SK-N-SH (cell line): ENCODE measurements around the gene SREBF2. TPM values are rescaled to one million over a fixed set of nuclear protein-coding genes. Genes with fewer than 3 reads are reported as not detected.

Source experiments
- CTCF ChIA-PET: fragments of 300-600, 350-600 bp; formaldehyde crosslinking; extraction: SDS; loops from one replicate; lab custom pipeline; 2021; lab: Yijun Ruan, JAX
- POLR2A ChIA-PET: fragments of 350-600 bp; sonication (Branson Sonifier 250); formaldehyde crosslinking; extraction: SDS; loops from one replicate; lab custom pipeline; 2020; ENCODE audit warnings: antibody characterized with exemption, inconsistent platforms; lab: Yijun Ruan, JAX
- DNase-seq: peaks from one replicate; pipeline ENCODE4 v3.0.0; 2012
- H2AFZ ChIP-seq: fragments of 200-600 bp; sonication (generic); 2 replicates; pipeline ENCODE4 v1.8.1; 2016; ENCODE audit warnings: antibody characterized with exemption, mild to moderate bottlenecking, low read depth
- H3F3A ChIP-seq: fragments of 200-600 bp; sonication (generic); replicated peaks from 2 replicates; pipeline ENCODE3; 2016; ENCODE audit warnings: antibody characterized with exemption, mild to moderate bottlenecking; ENCODE audit not compliant: insufficient read depth
- H3K27ac ChIP-seq, 2 experiments: fragments of 200-500 bp in 1 of 2; fragments of 200-600 bp in 1 of 2; sonication (Bioruptor generic) in 1 of 2; sonication (generic), shearing (Covaris generic) in 1 of 2; 2 replicates each; pipeline versions ENCODE4 v1.5.1 to v1.6.1; 2014 to 2016; ENCODE audit warnings: low read depth in 2 of 2, inconsistent platforms in 1 of 2, low read length in 1 of 2, mild to moderate bottlenecking in 1 of 2, mixed read lengths in 1 of 2
- H3K27me3 ChIP-seq: fragments of 200-600 bp; sonication (generic), shearing (Covaris generic); 2 replicates; pipeline ENCODE4 v1.6.1; 2016; ENCODE audit warnings: mixed run types; ENCODE audit not compliant: insufficient read depth
- H3K36me3 ChIP-seq, 2 experiments: fragments of 200-500 bp in 1 of 2; fragments of 200-600 bp in 1 of 2; sonication (Bioruptor generic) in 1 of 2; sonication (generic) in 1 of 2; replicated peaks in 1 of 2; 2 replicates each; pipeline versions ENCODE3 to v1.5.1; 2014 to 2016; ENCODE audit warnings: low read length in 1 of 2, mild to moderate bottlenecking in 1 of 2; ENCODE audit not compliant: insufficient read depth in 2 of 2, control insufficient read depth in 1 of 2
- H3K4me1 ChIP-seq, 2 experiments: fragments of 200-500 bp in 1 of 2; fragments of 200-600 bp in 1 of 2; sonication (Bioruptor generic) in 1 of 2; sonication (generic), shearing (Covaris generic) in 1 of 2; 2 replicates each; pipeline versions ENCODE4 v1.5.1 to v1.6.1; 2014 to 2016; ENCODE audit warnings: low read depth in 1 of 2, low read length in 1 of 2, mixed run types in 1 of 2; ENCODE audit not compliant: insufficient read depth in 2 of 2, control insufficient read depth in 1 of 2
- H3K4me2 ChIP-seq: fragments of 200-600 bp; sonication (generic), shearing (Covaris generic); 2 replicates; pipeline ENCODE4 v1.6.1; 2017; ENCODE audit warnings: mixed run types
- H3K4me3 ChIP-seq, 2 experiments: fragments of 200-500 bp in 1 of 2; fragments of 200-600 bp in 1 of 2; sonication (Bioruptor generic) in 1 of 2; sonication (generic), shearing (Covaris generic) in 1 of 2; 2 replicates each; pipeline versions ENCODE4 v1.5.1 to v1.8.1; 2014 to 2016; ENCODE audit warnings: low read depth in 2 of 2, inconsistent platforms in 1 of 2, low read length in 1 of 2, mild to moderate bottlenecking in 1 of 2, mixed read lengths in 1 of 2, moderate library complexity in 1 of 2
- H3K79me2 ChIP-seq: fragments of 200-600 bp; sonication (generic); 2 replicates; pipeline ENCODE4 v1.8.1; 2017; ENCODE audit warnings: mild to moderate bottlenecking; ENCODE audit not compliant: insufficient read depth
- H3K9ac ChIP-seq: fragments of 200-600 bp; sonication (generic); 2 replicates; pipeline ENCODE4 v1.6.1; 2017; ENCODE audit warnings: mixed run types
- H3K9me2 ChIP-seq: fragments of 200-600 bp; sonication (generic); 2 replicates; pipeline ENCODE4 v1.6.1; 2017; ENCODE audit warnings: mixed run types
- H3K9me3 ChIP-seq: fragments of 200-600 bp; sonication (generic); 2 replicates; pipeline ENCODE4 v1.6.1; 2017; ENCODE audit warnings: mixed run types, mild to moderate bottlenecking, moderate library complexity
- H4K20me1 ChIP-seq: fragments of 200-600 bp; sonication (generic); 2 replicates; pipeline ENCODE4 v1.6.1; 2017; ENCODE audit warnings: mild to moderate bottlenecking, mixed run types; ENCODE audit not compliant: insufficient read depth
- CHD2 ChIP-seq: fragments of 150-350 bp; IDR thresholded peaks from 2 replicates; pipeline ENCODE4 v1.6.1; 2018; ENCODE audit warnings: low read length; ENCODE audit not compliant: partially characterized antibody
- ELF1 ChIP-seq: IDR thresholded peaks from 2 replicates; pipeline ENCODE4 v1.4.0; 2012
- FOXJ3 ChIP-seq: sonication (generic); formaldehyde crosslinking; IDR thresholded peaks from 2 replicates; pipeline ENCODE4 v1.5.1; 2020; ENCODE audit warnings: mild to moderate bottlenecking, missing genetic modification reagents
- FOXM1 ChIP-seq: IDR thresholded peaks from 2 replicates; pipeline ENCODE4 v1.4.0; 2012; ENCODE audit warnings: low read depth, mild to moderate bottlenecking
- GATA2 ChIP-seq: sonication (generic); formaldehyde crosslinking; IDR thresholded peaks from 2 replicates; pipeline ENCODE4 v1.5.0; 2020; ENCODE audit warnings: mild to moderate bottlenecking, missing genetic modification reagents
- JUND ChIP-seq: IDR thresholded peaks from 2 replicates; pipeline ENCODE4 v1.4.0; 2012
- MEF2A ChIP-seq: IDR thresholded peaks from 2 replicates; pipeline ENCODE4 v1.4.0; 2012; ENCODE audit warnings: low read depth, borderline replicate concordance
- MXI1 ChIP-seq: IDR thresholded peaks from 2 replicates; pipeline ENCODE4 v1.6.1; 2012; ENCODE audit warnings: mild to moderate bottlenecking, low read depth, low read length, improper control_type of control experiment
- NFIC ChIP-seq: IDR thresholded peaks from 2 replicates; pipeline ENCODE4 v1.4.0; 2012; ENCODE audit warnings: borderline replicate concordance
- NRF1 ChIP-seq: IDR thresholded peaks from 2 replicates; pipeline ENCODE4 v1.6.1; 2012; ENCODE audit warnings: low read depth, mild to moderate bottlenecking, low read length
- POLR2AphosphoS5 ChIP-seq: IDR thresholded peaks from 2 replicates; pipeline ENCODE4 v1.6.1; 2012; ENCODE audit warnings: low read depth, low read length
- RAD21 ChIP-seq: IDR thresholded peaks from 2 replicates; pipeline ENCODE4 v1.6.1; 2012; ENCODE audit warnings: mild to moderate bottlenecking, low read length
- RFX5 ChIP-seq: IDR thresholded peaks from 2 replicates; pipeline ENCODE4 v1.6.1; 2012; ENCODE audit warnings: mild to moderate bottlenecking, improper control_type of control experiment, low read length
- SIN3A ChIP-seq: IDR thresholded peaks from 2 replicates; pipeline ENCODE4 v1.6.1; 2012; ENCODE audit warnings: low read depth, mild to moderate bottlenecking, low read length, moderate library complexity, borderline replicate concordance
- SMC3 ChIP-seq: IDR thresholded peaks from 2 replicates; pipeline ENCODE4 v1.6.1; 2012; ENCODE audit warnings: low read depth, low read length, improper control_type of control experiment
- TAF1 ChIP-seq: IDR thresholded peaks from 2 replicates; pipeline ENCODE4 v1.6.1; 2012; ENCODE audit warnings: low read depth, mild to moderate bottlenecking, low read length, moderate library complexity, borderline replicate concordance
- TEAD4 ChIP-seq: IDR thresholded peaks from 2 replicates; pipeline ENCODE4 v1.4.0; 2012; ENCODE audit warnings: mild to moderate bottlenecking, borderline replicate concordance; ENCODE audit not compliant: insufficient read depth
- WGBS: methylation state at CpG from one replicate; pipeline ENCODE4 v1.1.6; 2017; ENCODE audit warnings: low lambda C conversion rate; 5-methylcytosine and 5-hydroxymethylcytosine counted together
- polyA plus RNA-seq, 3 experiments: library from polyadenylated mRNA; depleted of rRNA; stranded (reverse); fragments of >200 nt; gene quantifications; 2 replicates each; pipeline ENCODE4 v1.2.3, GENCODE V29; 2012
- TF ChIP-seq, protein P1 (sequence below): fragments of 200-600 bp; sonication (generic); IDR thresholded peaks from 2 replicates; pipeline ENCODE4 v1.6.1; 2017; ENCODE audit warnings: antibody characterized with exemption, mild to moderate bottlenecking, moderate library complexity
- TF ChIP-seq, protein P2 (sequence below): fragments of 150-350 bp; IDR thresholded peaks from 2 replicates; pipeline ENCODE4 v1.6.1; 2017; ENCODE audit warnings: antibody characterized with exemption, low read length, low read depth, borderline replicate concordance
- TF ChIP-seq, protein P3 (sequence below): IDR thresholded peaks from 2 replicates; pipeline ENCODE4; 2012

The SREBF2 gene
- polyA plus RNA-seq, 1 of the 3 experiments (the other 2 are of a cell fraction), result 7.5 TPM

DNA sequence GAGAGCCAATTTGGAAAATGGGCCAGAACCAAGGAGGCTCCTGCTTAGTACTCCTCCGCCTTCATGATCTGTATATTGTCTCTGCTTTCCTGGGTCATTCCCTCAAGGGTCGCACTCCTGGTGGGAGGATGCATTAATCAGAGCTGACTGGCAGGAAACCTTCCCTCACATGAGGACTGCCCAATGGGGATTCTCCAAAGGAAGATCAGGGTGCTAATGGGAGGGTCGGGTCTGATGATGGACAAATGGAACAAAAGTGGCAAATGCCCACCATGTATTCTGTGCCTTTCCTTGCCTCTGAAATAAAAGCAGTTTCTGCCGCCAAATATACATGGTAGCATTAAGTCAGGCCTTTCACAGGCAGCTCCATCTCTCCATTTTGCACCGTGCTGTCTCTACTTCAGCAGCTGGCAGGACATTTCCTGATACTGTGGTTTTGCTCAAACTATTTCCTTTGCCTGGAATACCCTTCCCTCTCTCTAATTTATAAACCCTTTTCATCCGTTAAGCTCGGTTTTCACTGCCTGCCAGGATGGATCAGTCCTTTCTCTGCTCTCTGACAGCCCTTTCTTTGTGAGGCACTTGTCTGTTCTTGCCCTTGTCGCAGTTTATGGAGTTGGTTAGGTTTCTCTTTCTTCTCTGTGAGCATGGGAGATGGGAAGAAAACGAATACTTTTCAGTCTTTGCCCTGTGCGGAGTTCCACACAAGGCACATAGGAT lies 13.5 kb downstream of the SREBF2 start:
- Histone ChIP-seq H2AFZ (no peak overlapping the region), H3K9ac (no peak overlapping the region), H3K36me3 (no peaks in the 10 kb centered on the region), H4K20me1 (no peaks in the 10 kb centered on the region), H3K27me3 (no peaks in the 10 kb centered on the region), H3F3A (no peaks in the 10 kb centered on the region), H3K9me3 (no peaks in the 10 kb centered on the region), H3K9me2 (no peaks in the 10 kb centered on the region), H3K79me2 (no peaks in the 10 kb centered on the region), H3K4me3 (no peak overlapping the region), H3K4me2 (no peak overlapping the region), H3K27ac (no peak overlapping the region; a peak in 1 of 4 replicates), H3K4me1 (peaks cover 0 to 3% of the 10 kb centered on the region in 2 experiments; a peak in 1 of 4 replicates)
- ChIA-PET POLR2A (no interaction called here), CTCF (no interaction called here)
- TF ChIP-seq, protein P1, sequence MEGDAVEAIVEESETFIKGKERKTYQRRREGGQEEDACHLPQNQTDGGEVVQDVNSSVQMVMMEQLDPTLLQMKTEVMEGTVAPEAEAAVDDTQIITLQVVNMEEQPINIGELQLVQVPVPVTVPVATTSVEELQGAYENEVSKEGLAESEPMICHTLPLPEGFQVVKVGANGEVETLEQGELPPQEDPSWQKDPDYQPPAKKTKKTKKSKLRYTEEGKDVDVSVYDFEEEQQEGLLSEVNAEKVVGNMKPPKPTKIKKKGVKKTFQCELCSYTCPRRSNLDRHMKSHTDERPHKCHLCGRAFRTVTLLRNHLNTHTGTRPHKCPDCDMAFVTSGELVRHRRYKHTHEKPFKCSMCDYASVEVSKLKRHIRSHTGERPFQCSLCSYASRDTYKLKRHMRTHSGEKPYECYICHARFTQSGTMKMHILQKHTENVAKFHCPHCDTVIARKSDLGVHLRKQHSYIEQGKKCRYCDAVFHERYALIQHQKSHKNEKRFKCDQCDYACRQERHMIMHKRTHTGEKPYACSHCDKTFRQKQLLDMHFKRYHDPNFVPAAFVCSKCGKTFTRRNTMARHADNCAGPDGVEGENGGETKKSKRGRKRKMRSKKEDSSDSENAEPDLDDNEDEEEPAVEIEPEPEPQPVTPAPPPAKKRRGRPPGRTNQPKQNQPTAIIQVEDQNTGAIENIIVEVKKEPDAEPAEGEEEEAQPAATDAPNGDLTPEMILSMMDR, result no peak
- TF ChIP-seq JUND, result no peak
- no peak for TF ChIP-seq SMC3
- TF ChIP-seq NRF1, result no peak
- TF ChIP-seq POLR2AphosphoS5, result no peak
- no peak for TF ChIP-seq GATA2
- no peak for TF ChIP-seq MXI1
- TF ChIP-seq, protein P2, sequence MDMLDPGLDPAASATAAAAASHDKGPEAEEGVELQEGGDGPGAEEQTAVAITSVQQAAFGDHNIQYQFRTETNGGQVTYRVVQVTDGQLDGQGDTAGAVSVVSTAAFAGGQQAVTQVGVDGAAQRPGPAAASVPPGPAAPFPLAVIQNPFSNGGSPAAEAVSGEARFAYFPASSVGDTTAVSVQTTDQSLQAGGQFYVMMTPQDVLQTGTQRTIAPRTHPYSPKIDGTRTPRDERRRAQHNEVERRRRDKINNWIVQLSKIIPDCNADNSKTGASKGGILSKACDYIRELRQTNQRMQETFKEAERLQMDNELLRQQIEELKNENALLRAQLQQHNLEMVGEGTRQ, result no peak
- TF ChIP-seq TEAD4, result no peak
- no peak for TF ChIP-seq CHD2
- TF ChIP-seq TAF1, result no peak
- TF ChIP-seq MEF2A, result no peak
- no peak for TF ChIP-seq RFX5
- TF ChIP-seq, protein P3, sequence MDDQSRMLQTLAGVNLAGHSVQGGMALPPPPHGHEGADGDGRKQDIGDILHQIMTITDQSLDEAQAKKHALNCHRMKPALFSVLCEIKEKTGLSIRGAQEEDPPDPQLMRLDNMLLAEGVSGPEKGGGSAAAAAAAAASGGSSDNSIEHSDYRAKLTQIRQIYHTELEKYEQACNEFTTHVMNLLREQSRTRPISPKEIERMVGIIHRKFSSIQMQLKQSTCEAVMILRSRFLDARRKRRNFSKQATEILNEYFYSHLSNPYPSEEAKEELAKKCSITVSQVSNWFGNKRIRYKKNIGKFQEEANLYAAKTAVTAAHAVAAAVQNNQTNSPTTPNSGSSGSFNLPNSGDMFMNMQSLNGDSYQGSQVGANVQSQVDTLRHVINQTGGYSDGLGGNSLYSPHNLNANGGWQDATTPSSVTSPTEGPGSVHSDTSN, result no peak
- no peak for TF ChIP-seq RAD21
- no peak for TF ChIP-seq FOXJ3 (CRISPR knock-in tag)
- TF ChIP-seq ELF1, result no peak
- TF ChIP-seq FOXM1, result no peak
- TF ChIP-seq NFIC, result no peak
- TF ChIP-seq SIN3A, result no peak
- WGBS, result 90% methylated on average over 10 of the region's 10 CpGs
- no peak for DNase-seq
